Panc1 (cell line): ENCODE results near the gene MED9. TPM values are rescaled to one million over a fixed set of nuclear protein-coding genes. Genes with fewer than 3 reads are reported as not detected.

Experiments
- ATAC-seq: fragments of 200-7000 bp; cut with Tn5 transposase; 2 replicates; pipeline ENCODE4 v1.9.1; 2020; ENCODE audit warnings: mild to moderate bottlenecking, moderate library complexity
- BruUV-seq: library from RNA; stranded (reverse); fragments of 400-500 nt; replicated peaks from 2 replicates; lab custom pipeline; 2021; lab: Mats Ljungman, UMichigan
- CTCF ChIA-PET: fragments of 300-600 bp; sonication (Branson Sonifier 250); formaldehyde crosslinking; loops from one replicate; lab custom pipeline; 2022; ENCODE audit warnings: antibody characterized with exemption; lab: Charles Lee
- POLR2A ChIA-PET: fragments of 300-600 bp; sonication (Branson Sonifier 250); formaldehyde crosslinking; loops from one replicate; lab custom pipeline; 2022; ENCODE audit warnings: antibody characterized with exemption; lab: Charles Lee
- DNase-seq: peaks from one replicate; pipeline ENCODE4 v3.0.0-alpha.2; 2010; ENCODE audit warnings: low read depth, low spot score
- H3K27ac ChIP-seq: 2 replicates; pipeline ENCODE4 v1.5.1; 2011; ENCODE audit warnings: mild to moderate bottlenecking, low read length, inconsistent platforms
- H3K27me3 ChIP-seq: fragments of 200-500 bp; sonication (Bioruptor generic); 2 replicates; pipeline ENCODE4 v1.6.0; 2014; ENCODE audit warnings: low read length, inconsistent platforms; ENCODE audit not compliant: control insufficient read depth, insufficient read depth
- H3K36me3 ChIP-seq: fragments of 200-500 bp; sonication (Bioruptor generic); 2 replicates; pipeline ENCODE4 v1.5.1; 2014; ENCODE audit warnings: inconsistent platforms, mild to moderate bottlenecking, low read length, moderate library complexity; ENCODE audit not compliant: control insufficient read depth, insufficient read depth
- H3K4me1 ChIP-seq: 2 replicates; pipeline ENCODE4 v1.5.1; 2011; ENCODE audit warnings: inconsistent platforms, mild to moderate bottlenecking, low read length, moderate library complexity; ENCODE audit not compliant: control insufficient read depth, insufficient read depth
- H3K4me3 ChIP-seq, 2 experiments: 2 replicates each; pipeline ENCODE4 v1.5.1; 2011 to 2012; ENCODE audit warnings: low read depth in 2 of 2, low read length in 2 of 2, mild to moderate bottlenecking in 2 of 2, inconsistent platforms in 1 of 2, moderate library complexity in 1 of 2
- H3K9me3 ChIP-seq: fragments of 200-500 bp; sonication (Bioruptor generic); 2 replicates; pipeline ENCODE4 v1.5.1; 2014; ENCODE audit warnings: low read depth, mild to moderate bottlenecking, inconsistent platforms, low read length, moderate library complexity; ENCODE audit not compliant: control insufficient read depth, insufficient read depth
- POLR2AphosphoS5 ChIP-seq: IDR thresholded peaks from 2 replicates; pipeline ENCODE4 v1.6.1; 2012; ENCODE audit warnings: mild to moderate bottlenecking, low read depth, low read length, moderate library complexity
- SIN3A ChIP-seq: IDR thresholded peaks from 2 replicates; pipeline ENCODE4 v1.6.1; 2012; ENCODE audit warnings: low read depth, mild to moderate bottlenecking, low read length, moderate library complexity, borderline replicate concordance; ENCODE audit not compliant: insufficient read depth
- TCF7L2 ChIP-seq: IDR thresholded peaks from 2 replicates; pipeline ENCODE4 v1.6.1; 2011; ENCODE audit warnings: mild to moderate bottlenecking, low read depth, low read length, inconsistent platforms
- in situ Hi-C: cut with HindIII; loops from 2 replicates; pipeline ENCODE4 v1.10.0; 2016; ENCODE audit warnings: low sequenced_read_pairs, low pct_unique_long_range_greater_than_20kb
- intact Hi-C: fragments of 100-400 bp; cut with micrococcal nuclease; formaldehyde crosslinking; loops from one replicate; pipeline ENCODE4 v1.10.0; 2022; ENCODE audit not compliant: unreplicated experiment
- total RNA-seq: library from RNA; stranded (reverse); gene quantifications from one replicate; pipeline ENCODE4 v1.2.1, GENCODE V29; 2021; ENCODE audit not compliant: unreplicated experiment
- TF ChIP-seq, protein P1 (sequence below), 2 experiments: IDR thresholded peaks; 2 replicates each; pipeline ENCODE4 v1.6.1; 2011 to 2012; ENCODE audit warnings: low read depth in 2 of 2, control low read depth in 1 of 2, low read length in 1 of 2, mild to moderate bottlenecking in 1 of 2, moderate library complexity in 1 of 2; ENCODE audit not compliant: insufficient read depth in 1 of 2
- TF ChIP-seq, protein P2 (sequence below): fragments of 450-650 bp; IDR thresholded peaks from 2 replicates; pipeline ENCODE4 v1.5.1; 2017; ENCODE audit warnings: mild to moderate bottlenecking

The MED9 gene
- total RNA-seq, 1 experiment from 2014 or later = 11.1 TPM

GRCh38 chr17:17510456-17511292 lies 33.9 kb downstream of the MED9 start:
- Histone ChIP-seq H3K27ac (no peak overlapping the region), H3K4me1 (peaks cover 8% of the 10 kb centered on the region), H3K4me3 (no peak overlapping the region), H3K9me3 (no peaks in the 10 kb centered on the region), H3K36me3 (no peaks in the 10 kb centered on the region), H3K27me3 (no peaks in the 10 kb centered on the region)
- intact Hi-C loops (no loop called here), in situ Hi-C loops (no loop called here)
- ChIA-PET POLR2A (no interaction called here), CTCF (interaction anchor here (0.5 kb wide), 1 partner anchor 104 kb away, joined by 4 read pairs; no protein-coding TSS in a partner anchor)
- TF ChIP-seq TCF7L2 (no peak), SIN3A (no peak), POLR2AphosphoS5 (no peak)
- TF ChIP-seq, protein P1, sequence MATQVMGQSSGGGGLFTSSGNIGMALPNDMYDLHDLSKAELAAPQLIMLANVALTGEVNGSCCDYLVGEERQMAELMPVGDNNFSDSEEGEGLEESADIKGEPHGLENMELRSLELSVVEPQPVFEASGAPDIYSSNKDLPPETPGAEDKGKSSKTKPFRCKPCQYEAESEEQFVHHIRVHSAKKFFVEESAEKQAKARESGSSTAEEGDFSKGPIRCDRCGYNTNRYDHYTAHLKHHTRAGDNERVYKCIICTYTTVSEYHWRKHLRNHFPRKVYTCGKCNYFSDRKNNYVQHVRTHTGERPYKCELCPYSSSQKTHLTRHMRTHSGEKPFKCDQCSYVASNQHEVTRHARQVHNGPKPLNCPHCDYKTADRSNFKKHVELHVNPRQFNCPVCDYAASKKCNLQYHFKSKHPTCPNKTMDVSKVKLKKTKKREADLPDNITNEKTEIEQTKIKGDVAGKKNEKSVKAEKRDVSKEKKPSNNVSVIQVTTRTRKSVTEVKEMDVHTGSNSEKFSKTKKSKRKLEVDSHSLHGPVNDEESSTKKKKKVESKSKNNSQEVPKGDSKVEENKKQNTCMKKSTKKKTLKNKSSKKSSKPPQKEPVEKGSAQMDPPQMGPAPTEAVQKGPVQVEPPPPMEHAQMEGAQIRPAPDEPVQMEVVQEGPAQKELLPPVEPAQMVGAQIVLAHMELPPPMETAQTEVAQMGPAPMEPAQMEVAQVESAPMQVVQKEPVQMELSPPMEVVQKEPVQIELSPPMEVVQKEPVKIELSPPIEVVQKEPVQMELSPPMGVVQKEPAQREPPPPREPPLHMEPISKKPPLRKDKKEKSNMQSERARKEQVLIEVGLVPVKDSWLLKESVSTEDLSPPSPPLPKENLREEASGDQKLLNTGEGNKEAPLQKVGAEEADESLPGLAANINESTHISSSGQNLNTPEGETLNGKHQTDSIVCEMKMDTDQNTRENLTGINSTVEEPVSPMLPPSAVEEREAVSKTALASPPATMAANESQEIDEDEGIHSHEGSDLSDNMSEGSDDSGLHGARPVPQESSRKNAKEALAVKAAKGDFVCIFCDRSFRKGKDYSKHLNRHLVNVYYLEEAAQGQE (IDR thresholded peaks at IDR 0.05; ENCODE audit: insufficient read depth in 1 of 2, low read depth in 2 of 2, low read length in 1 of 2) = no peak
- TF ChIP-seq, protein P2, sequence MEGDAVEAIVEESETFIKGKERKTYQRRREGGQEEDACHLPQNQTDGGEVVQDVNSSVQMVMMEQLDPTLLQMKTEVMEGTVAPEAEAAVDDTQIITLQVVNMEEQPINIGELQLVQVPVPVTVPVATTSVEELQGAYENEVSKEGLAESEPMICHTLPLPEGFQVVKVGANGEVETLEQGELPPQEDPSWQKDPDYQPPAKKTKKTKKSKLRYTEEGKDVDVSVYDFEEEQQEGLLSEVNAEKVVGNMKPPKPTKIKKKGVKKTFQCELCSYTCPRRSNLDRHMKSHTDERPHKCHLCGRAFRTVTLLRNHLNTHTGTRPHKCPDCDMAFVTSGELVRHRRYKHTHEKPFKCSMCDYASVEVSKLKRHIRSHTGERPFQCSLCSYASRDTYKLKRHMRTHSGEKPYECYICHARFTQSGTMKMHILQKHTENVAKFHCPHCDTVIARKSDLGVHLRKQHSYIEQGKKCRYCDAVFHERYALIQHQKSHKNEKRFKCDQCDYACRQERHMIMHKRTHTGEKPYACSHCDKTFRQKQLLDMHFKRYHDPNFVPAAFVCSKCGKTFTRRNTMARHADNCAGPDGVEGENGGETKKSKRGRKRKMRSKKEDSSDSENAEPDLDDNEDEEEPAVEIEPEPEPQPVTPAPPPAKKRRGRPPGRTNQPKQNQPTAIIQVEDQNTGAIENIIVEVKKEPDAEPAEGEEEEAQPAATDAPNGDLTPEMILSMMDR = no peak
- ATAC-seq = no peak
- no peak for DNase-seq
- no TSS peak for BruUV-seq

DNA sequence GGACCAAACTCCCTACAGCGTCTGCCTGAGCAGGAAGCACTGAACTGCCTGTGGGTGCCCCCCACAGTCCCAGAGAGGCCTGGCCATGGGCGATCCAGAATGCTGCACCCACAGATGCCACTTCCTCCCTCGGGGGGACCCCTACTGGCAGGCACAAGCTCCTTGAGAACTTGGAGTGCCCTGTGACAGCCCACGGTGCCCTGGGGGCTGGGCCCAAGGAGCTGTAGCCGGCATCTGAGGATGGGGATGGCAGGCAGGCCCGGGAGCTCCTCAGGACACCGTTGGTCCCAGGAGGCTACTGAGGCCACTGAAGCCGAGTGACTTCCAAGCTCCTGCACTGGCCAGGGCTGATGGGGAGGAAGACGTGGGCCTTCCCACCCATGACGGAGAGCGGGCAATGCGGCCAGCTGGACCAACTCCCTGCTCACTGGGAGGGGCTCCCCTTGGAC lies 34.5 kb downstream of the MED9 start:
- ChIA-PET POLR2A (interaction anchor here (0.6 kb wide), 1 partner anchor 21 kb away, joined by 6 read pairs; no protein-coding TSS in a partner anchor), CTCF (no interaction called here)
- no peak for ATAC-seq
- no peak overlapping the region for H3K4me3 ChIP-seq
- DNase-seq = no peak
- H3K36me3 ChIP-seq = no peaks in the 10 kb centered on the region
- BruUV-seq = no TSS peak
- TF ChIP-seq, protein P2 = no peak
- TF ChIP-seq TCF7L2 = no peak
- no peak for TF ChIP-seq SIN3A
- H3K27me3 ChIP-seq = no peaks in the 10 kb centered on the region
- in situ Hi-C loops = no loop called here
- H3K9me3 ChIP-seq = no peaks in the 10 kb centered on the region
- intact Hi-C loops = no loop called here
- H3K4me1 ChIP-seq = peaks cover 8% of the 10 kb centered on the region
- no peak overlapping the region for H3K27ac ChIP-seq
